CD8-positive, alpha-beta memory T cell (primary cell): Measurements from ENCODE around the gene SH3BP2. TPM values are rescaled to one million over a fixed set of nuclear protein-coding genes. Genes with fewer than 3 reads are reported as not detected.

ENCODE experiments used
- CTCF ChIA-PET: fragments of 350-600 bp; sonication (Branson Sonifier 250); formaldehyde crosslinking; loops from one replicate; lab custom pipeline; 2021; ENCODE audit warnings: antibody characterized with exemption; lab: Charles Lee
- POLR2A ChIA-PET: fragments of 350-600 bp; sonication (Branson Sonifier 250); formaldehyde crosslinking; loops from one replicate; lab custom pipeline; 2021; ENCODE audit warnings: antibody characterized with exemption; lab: Charles Lee
- DNase-seq, 5 donors: peaks; one replicate each; pipeline versions ENCODE4 v3.0.0 to v3.0.0-alpha.2; 2020 to 2022; ENCODE audit warnings: mixed read lengths in 1 of 5
- H3K27ac ChIP-seq: one replicate; pipeline ENCODE4 v1.7.0; 2013; ENCODE audit warnings: low read depth, mild to moderate bottlenecking, low read length, moderate library complexity
- H3K27me3 ChIP-seq: 2 replicates; pipeline ENCODE4 v1.7.0; 2013; ENCODE audit warnings: low read length, mild to moderate bottlenecking; ENCODE audit not compliant: insufficient read depth, poor library complexity, severe bottlenecking
- H3K36me3 ChIP-seq: 2 replicates; pipeline ENCODE4 v1.7.0; 2013; ENCODE audit warnings: mild to moderate bottlenecking, low read length, moderate library complexity; ENCODE audit not compliant: insufficient read depth
- H3K4me1 ChIP-seq: 2 replicates; pipeline ENCODE4 v1.7.0; 2013; ENCODE audit warnings: mild to moderate bottlenecking, low read length, moderate library complexity; ENCODE audit not compliant: insufficient read depth
- H3K4me3 ChIP-seq: 2 replicates; pipeline ENCODE4 v1.7.0; 2013; ENCODE audit warnings: mild to moderate bottlenecking, low read length
- H3K9me3 ChIP-seq: 2 replicates; pipeline ENCODE4 v1.7.0; 2013; ENCODE audit warnings: mild to moderate bottlenecking, low read length
- H3K27ac Mint-ChIP-seq, 8 donors: one replicate each; pipeline ENCODE4 v1.8.0; 2020 to 2021; ENCODE audit warnings: mixed read lengths in 8 of 8, mild to moderate bottlenecking in 6 of 8, inconsistent platforms in 3 of 8, moderate library complexity in 3 of 8
- H3K27me3 Mint-ChIP-seq, 2 donors: one replicate each; pipeline ENCODE4 v1.8.0; 2020 to 2021; ENCODE audit warnings: mixed read lengths in 2 of 2, mild to moderate bottlenecking in 1 of 2, moderate library complexity in 1 of 2
- H3K36me3 Mint-ChIP-seq, 3 donors: one replicate each; pipeline ENCODE4 v1.8.0; 2020 to 2021; ENCODE audit warnings: mixed read lengths in 3 of 3, inconsistent platforms in 1 of 3, mild to moderate bottlenecking in 1 of 3
- H3K4me1 Mint-ChIP-seq, 3 donors: one replicate each; pipeline ENCODE4 v1.8.0; 2020 to 2021; ENCODE audit warnings: mixed read lengths in 3 of 3, inconsistent platforms in 1 of 3, mild to moderate bottlenecking in 1 of 3
- H3K4me3 Mint-ChIP-seq, 7 donors: one replicate each; pipeline ENCODE4 v1.8.0; 2020 to 2021; ENCODE audit warnings: mixed read lengths in 7 of 7, mild to moderate bottlenecking in 6 of 7, moderate library complexity in 4 of 7, inconsistent platforms in 2 of 7
- H3K9me3 Mint-ChIP-seq, 5 donors: one replicate each; pipeline ENCODE4 v1.8.0; 2020 to 2022; ENCODE audit warnings: mixed read lengths in 5 of 5, mild to moderate bottlenecking in 3 of 5, moderate library complexity in 2 of 5, inconsistent platforms in 1 of 5
- polyA plus RNA-seq: library from polyadenylated mRNA; unstranded; fragments of 300-500 nt; fragmentation: Illumina TruSeq; gene quantifications from one replicate; pipeline ENCODE4 v1.2.3, GENCODE V29; 2021
- total RNA-seq, 2 experiments: library from RNA; stranded (reverse); gene quantifications; one replicate each; pipeline ENCODE4 v1.2.3, GENCODE V29; 2021

Gene SH3BP2, protein sequence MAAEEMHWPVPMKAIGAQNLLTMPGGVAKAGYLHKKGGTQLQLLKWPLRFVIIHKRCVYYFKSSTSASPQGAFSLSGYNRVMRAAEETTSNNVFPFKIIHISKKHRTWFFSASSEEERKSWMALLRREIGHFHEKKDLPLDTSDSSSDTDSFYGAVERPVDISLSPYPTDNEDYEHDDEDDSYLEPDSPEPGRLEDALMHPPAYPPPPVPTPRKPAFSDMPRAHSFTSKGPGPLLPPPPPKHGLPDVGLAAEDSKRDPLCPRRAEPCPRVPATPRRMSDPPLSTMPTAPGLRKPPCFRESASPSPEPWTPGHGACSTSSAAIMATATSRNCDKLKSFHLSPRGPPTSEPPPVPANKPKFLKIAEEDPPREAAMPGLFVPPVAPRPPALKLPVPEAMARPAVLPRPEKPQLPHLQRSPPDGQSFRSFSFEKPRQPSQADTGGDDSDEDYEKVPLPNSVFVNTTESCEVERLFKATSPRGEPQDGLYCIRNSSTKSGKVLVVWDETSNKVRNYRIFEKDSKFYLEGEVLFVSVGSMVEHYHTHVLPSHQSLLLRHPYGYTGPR
- 10 to 100 TPM; 68.8 to 75.4 TPM for total RNA-seq
- polyA plus RNA-seq, result 35.7 TPM

- Mint-ChIP-seq H3K4me1 (peaks cover 38 to 68% (median 41%) of the 10 kb centered on the region in 3 donors), H3K36me3 (no peaks in the 10 kb centered on the region), H3K9me3 (no peaks in the 10 kb centered on the region), H3K27me3 (no peaks in the 10 kb centered on the region), H3K27ac (peak within 1 kb of the TSS in 7 of 8 donors; percentile 32 to 90 (median 79)), H3K4me3 (peak within 1 kb of the TSS; percentile 56 to 94 (median 85))
- POLR2A ChIA-PET, result interaction anchor here (0.7 kb wide), 1 partner anchor 12 kb away, joined by 3 read pairs; no protein-coding TSS in a partner anchor
- H3K4me3 ChIP-seq, result peak within 1 kb of the TSS; percentile 48
- no peaks in the 10 kb centered on the region for H3K36me3 ChIP-seq
- peak within 1 kb of the TSS; percentile 33 for H3K27ac ChIP-seq
- no peaks in the 10 kb centered on the region for H3K9me3 ChIP-seq
- no peaks in the 10 kb centered on the region for H3K27me3 ChIP-seq
- CTCF ChIA-PET, result no interaction called here
- peaks cover 37% of the 10 kb centered on the region for H3K4me1 ChIP-seq
- peak; percentile 50 to 76 (median 60) for DNase-seq
Measured at GRCh38 chr4:2792711-2793585, at the start of gene SH3BP2. Gene SH3BP2 (plus strand): TSS chr4:2793085. CDS start chr4:2820618, 27,533 bp downstream.

DNA sequence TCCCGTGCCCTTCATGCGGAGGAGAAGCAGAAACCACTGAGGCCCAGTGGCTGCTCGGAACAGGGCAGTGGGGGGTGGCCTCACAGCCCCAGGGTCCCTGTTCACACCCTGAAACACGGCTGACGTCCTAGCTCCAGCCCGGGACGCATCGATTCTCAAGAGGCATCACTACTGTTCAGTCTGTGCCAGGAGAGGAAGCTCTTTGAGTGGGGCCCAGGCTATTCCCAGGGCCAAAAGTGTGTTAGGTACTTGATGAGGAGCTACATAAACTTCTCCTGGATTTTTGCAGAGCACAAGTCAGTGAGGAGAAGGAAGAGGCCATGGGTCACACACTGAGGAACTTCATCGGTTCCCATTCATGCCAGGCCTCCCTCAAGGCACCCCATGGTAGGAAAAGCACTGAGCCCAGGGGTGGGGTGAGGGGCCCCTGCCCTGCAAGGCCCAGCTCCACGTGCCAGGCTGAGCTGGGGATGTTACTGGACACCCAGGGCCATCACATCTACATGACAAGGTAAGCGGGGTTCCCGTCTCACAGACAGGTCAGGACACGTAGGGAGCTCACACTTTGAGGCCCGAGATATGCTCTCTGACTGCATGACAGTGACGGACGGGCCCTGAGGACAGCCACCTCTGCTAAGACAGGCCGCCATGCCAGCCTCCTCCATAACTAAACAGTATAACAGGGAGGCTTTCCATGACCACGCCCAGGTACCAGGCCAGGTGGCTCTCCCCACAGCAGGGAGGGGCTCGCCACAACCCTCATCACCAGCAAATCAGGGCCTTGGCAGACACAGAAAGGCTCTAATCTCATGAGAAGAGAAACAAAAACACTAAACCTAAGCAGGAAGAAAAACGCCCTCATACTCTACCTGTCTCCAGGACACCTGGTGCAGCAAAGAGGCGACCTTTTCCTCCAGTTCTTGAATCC is 49.1 kb upstream of the SH3BP2 start:
- Histone ChIP-seq H3K4me1 (peaks cover 18% of the 10 kb centered on the region), H3K36me3 (peaks cover 33% of the 10 kb centered on the region), H3K9me3 (no peaks in the 10 kb centered on the region), H3K4me3 (no peak overlapping the region), H3K27me3 (no peaks in the 10 kb centered on the region), H3K27ac (no peak overlapping the region)
- no peak for DNase-seq
- H3K27ac Mint-ChIP-seq, result peak overlapping the region; percentile 61 to 98 (median 96)
- H3K9me3 Mint-ChIP-seq, result no peaks in the 10 kb centered on the region
- ChIA-PET POLR2A (no interaction called here), CTCF (no interaction called here)
- H3K4me3 Mint-ChIP-seq, result no peak overlapping the region
- peaks cover 4 to 78% (median 5%) of the 10 kb centered on the region in 3 donors for H3K36me3 Mint-ChIP-seq
- H3K27me3 Mint-ChIP-seq, result peaks cover 0 to 2% of the 10 kb centered on the region in 2 donors
- H3K4me1 Mint-ChIP-seq, result peaks cover 26 to 28% (median 27%) of the 10 kb centered on the region in 3 donors

DNA sequence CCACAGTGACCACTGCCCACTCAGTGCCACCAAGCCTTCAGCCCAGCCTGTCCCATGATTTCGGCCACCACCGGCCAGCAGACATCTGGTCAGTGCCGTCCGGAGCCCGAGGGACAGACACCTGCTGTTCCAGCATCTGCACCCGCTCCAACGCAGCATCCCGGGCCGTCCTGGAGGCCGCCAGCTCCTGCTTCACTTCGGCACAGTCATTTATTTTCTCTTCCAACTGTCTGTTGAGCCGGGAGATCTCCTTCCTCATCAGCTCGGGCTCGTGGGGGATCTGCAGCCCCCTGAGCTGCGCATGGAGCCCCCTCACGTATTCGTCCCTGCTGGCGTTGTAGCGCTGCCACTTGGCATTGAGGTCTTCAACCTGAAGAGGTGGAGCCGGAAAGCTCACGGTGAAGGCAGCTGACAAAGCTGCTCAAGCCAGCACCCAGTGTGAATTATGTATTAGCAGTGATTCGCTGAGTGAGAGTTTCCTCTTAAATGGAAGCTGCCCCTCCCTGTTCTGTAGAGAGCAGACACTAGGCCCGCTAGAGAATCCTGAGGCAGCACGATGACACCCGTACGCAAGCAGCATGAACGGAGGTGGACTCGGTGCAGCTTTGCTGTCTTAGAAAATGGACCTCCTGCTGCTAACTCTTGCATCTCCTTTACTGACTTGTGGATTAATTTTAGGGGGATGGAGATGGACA is 48.2 kb upstream of the SH3BP2 start:
- DNase-seq, result no peak
- POLR2A ChIA-PET, result no interaction called here
- Histone ChIP-seq H3K4me1 (peaks cover 18% of the 10 kb centered on the region), H3K4me3 (no peak overlapping the region), H3K27me3 (no peaks in the 10 kb centered on the region), H3K9me3 (no peaks in the 10 kb centered on the region), H3K36me3 (peaks cover 33% of the 10 kb centered on the region), H3K27ac (no peak overlapping the region)
- Mint-ChIP-seq H3K4me3 (no peak overlapping the region), H3K36me3 (peaks cover 4 to 82% (median 5%) of the 10 kb centered on the region in 3 donors), H3K27me3 (peaks cover 0 to 2% of the 10 kb centered on the region in 2 donors), H3K27ac (peak overlapping the region; percentile 38 to 98 (median 96)), H3K9me3 (no peaks in the 10 kb centered on the region), H3K4me1 (peaks cover 26 to 34% (median 27%) of the 10 kb centered on the region in 3 donors)
- CTCF ChIA-PET, result no interaction called here

GRCh38 chr4:2745516-2745915 is 47.4 kb upstream of the SH3BP2 start:
- DNase-seq, result no peak
- peaks cover 33% of the 10 kb centered on the region for H3K36me3 ChIP-seq
- H3K27ac ChIP-seq, result peak overlapping the region; percentile 81
- H3K4me3 ChIP-seq, result no peak overlapping the region
- POLR2A ChIA-PET, result no interaction called here
- H3K27ac Mint-ChIP-seq, result peak overlapping the region; percentile 94 to 98 (median 97)
- peaks cover 25 to 40% (median 27%) of the 10 kb centered on the region in 3 donors for H3K4me1 Mint-ChIP-seq
- H3K9me3 Mint-ChIP-seq, result no peaks in the 10 kb centered on the region
- peak overlapping the region in 1 of 7 donors; percentile 48 for H3K4me3 Mint-ChIP-seq
- peaks cover 0 to 2% of the 10 kb centered on the region in 2 donors for H3K27me3 Mint-ChIP-seq
- H3K4me1 ChIP-seq, result peaks cover 18% of the 10 kb centered on the region
- peaks cover 4 to 82% (median 5%) of the 10 kb centered on the region in 3 donors for H3K36me3 Mint-ChIP-seq
- CTCF ChIA-PET, result interaction anchor here (1.1 to 2.0 kb wide), 2 partner anchors 18 to 94 kb away, joined by 3 to 6 read pairs; no protein-coding TSS in a partner anchor
- no peaks in the 10 kb centered on the region for H3K9me3 ChIP-seq
- no peaks in the 10 kb centered on the region for H3K27me3 ChIP-seq

DNA sequence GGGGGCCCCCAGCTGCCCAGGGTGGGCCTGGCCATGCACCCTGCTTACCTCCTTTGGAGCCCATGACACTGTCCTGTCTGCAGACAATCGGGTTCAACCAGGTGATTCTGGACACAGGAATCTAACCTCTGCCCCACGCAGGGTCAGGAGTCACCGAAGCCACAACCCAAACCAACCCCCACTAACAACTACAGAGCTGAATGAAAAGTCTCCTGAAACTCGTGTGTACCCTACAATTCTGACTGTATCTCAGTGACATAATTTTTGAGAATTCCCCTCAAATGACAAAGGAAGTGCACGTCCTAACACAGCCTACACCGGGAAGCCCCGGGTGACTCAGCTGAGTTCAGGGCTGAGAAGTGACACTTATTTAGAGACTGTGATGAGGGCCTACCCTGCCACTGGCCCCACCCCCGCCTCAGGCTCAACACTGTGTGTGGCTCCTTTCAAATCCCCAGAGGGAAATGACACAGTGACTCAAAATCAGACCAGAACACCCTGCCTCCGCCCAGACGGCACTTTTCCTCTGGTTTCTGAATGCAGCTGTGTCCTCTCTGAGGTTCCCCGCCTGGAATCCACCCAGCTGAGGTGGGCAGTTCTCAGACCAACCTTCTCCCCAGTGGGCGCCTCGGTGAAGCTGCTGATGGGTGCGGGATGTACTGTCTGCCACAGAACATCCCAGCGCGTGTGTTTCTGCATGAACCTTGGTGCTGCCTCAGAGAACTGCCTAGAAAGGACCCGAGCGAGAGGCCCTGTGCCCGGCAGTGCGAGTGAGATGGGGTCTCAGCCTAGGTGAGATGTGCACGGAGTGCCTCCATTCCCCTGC is 46.7 kb upstream of the SH3BP2 start:
- peaks cover 4 to 82% (median 5%) of the 10 kb centered on the region in 3 donors for H3K36me3 Mint-ChIP-seq
- POLR2A ChIA-PET, result interaction anchor here (1.4 kb wide), 1 partner anchor 9 kb away, joined by 5 read pairs; no protein-coding TSS in a partner anchor
- no peaks in the 10 kb centered on the region for H3K9me3 Mint-ChIP-seq
- no peaks in the 10 kb centered on the region for H3K27me3 ChIP-seq
- H3K27me3 Mint-ChIP-seq, result peaks cover 0 to 2% of the 10 kb centered on the region in 2 donors
- H3K4me3 ChIP-seq, result no peak overlapping the region
- peaks cover 22 to 46% (median 27%) of the 10 kb centered on the region in 3 donors for H3K4me1 Mint-ChIP-seq
- H3K4me3 Mint-ChIP-seq, result peak overlapping the region; percentile 26 to 63 (median 52)
- peak overlapping the region; percentile 81 for H3K27ac ChIP-seq
- H3K4me1 ChIP-seq, result peaks cover 18% of the 10 kb centered on the region
- CTCF ChIA-PET, result interaction anchor here (1.1 to 2.0 kb wide), 2 partner anchors 17 to 94 kb away, joined by 3 to 6 read pairs; no protein-coding TSS in a partner anchor
- H3K36me3 ChIP-seq, result peaks cover 33% of the 10 kb centered on the region
- peak in 4 of 5 donors; percentile 79 to 93 (median 80) for DNase-seq
- peak overlapping the region; percentile 94 to 98 (median 97) for H3K27ac Mint-ChIP-seq
- no peaks in the 10 kb centered on the region for H3K9me3 ChIP-seq
